HEK293 (cell line): Measurements from ENCODE around the gene CNIH3.
A peak's percentile ranks its signal among the peaks of the same experiment; 100 is the strongest.

Experiments used
- CTCF ChIA-PET: fragments of 350-600 bp; formaldehyde crosslinking; extraction: SDS; loops from one replicate; lab custom pipeline; 2021; ENCODE audit warnings: antibody characterized with exemption; lab: Yijun Ruan, JAX
- POLR2A ChIA-PET: fragments of 300-600 bp; formaldehyde crosslinking; extraction: SDS; loops from one replicate; lab custom pipeline; 2020; ENCODE audit warnings: antibody characterized with exemption, inconsistent platforms; lab: Yijun Ruan, JAX
- H3K27ac ChIP-seq: fragments of 200-500 bp; sonication (Bioruptor generic); 2 replicates; pipeline ENCODE4 v1.5.1; 2014; ENCODE audit warnings: low read depth, low read length, control low read depth, inconsistent platforms; ENCODE audit errors: extremely low read depth
- H3K36me3 ChIP-seq, 2 experiments: fragments of 200-500 bp in 1 of 2; sonication (Bioruptor generic) in 1 of 2; 1 replicate in 1 of 2; 2 replicates in 1 of 2; pipeline ENCODE4 v1.5.1; 2014 to 2017; ENCODE audit warnings: inconsistent platforms in 2 of 2, low read length in 2 of 2; ENCODE audit not compliant: control insufficient read depth in 2 of 2, insufficient read depth in 1 of 2
- H3K4me1 ChIP-seq: fragments of 200-500 bp; sonication (Bioruptor generic); 2 replicates; pipeline ENCODE4 v1.5.1; 2014; ENCODE audit warnings: mild to moderate bottlenecking, low read length, inconsistent platforms; ENCODE audit not compliant: control insufficient read depth, insufficient read depth
- H3K4me3 ChIP-seq: 2 replicates; pipeline ENCODE4 v1.5.1; 2011; ENCODE audit warnings: low read depth, mild to moderate bottlenecking, control low read depth, low read length, moderate library complexity
- H3K9me3 ChIP-seq: fragments of 200-500 bp; sonication (Bioruptor generic); 2 replicates; pipeline ENCODE4 v1.5.1; 2014; ENCODE audit warnings: low read depth, low read length, inconsistent platforms; ENCODE audit not compliant: control insufficient read depth, insufficient read depth
- KLF7 ChIP-seq: fragments of 450-650 bp; formaldehyde crosslinking; IDR thresholded peaks from 2 replicates; pipeline ENCODE4 v1.5.1; 2016; ENCODE audit warnings: missing biosample characterization, missing genetic modification characterization, borderline replicate concordance
- PBX3 ChIP-seq: sonication (generic); formaldehyde crosslinking; IDR thresholded peaks from 2 replicates; pipeline ENCODE4 v1.8.1; 2022; ENCODE audit warnings: mild to moderate bottlenecking, moderate library complexity, missing genetic modification reagents
- YY1 ChIP-seq: fragments of 450-650 bp; formaldehyde crosslinking; IDR thresholded peaks from 2 replicates; pipeline ENCODE4 v1.5.1; 2018; ENCODE audit warnings: missing biosample characterization, missing genetic modification characterization
- YY2 ChIP-seq: fragments of 450-650 bp; formaldehyde crosslinking; IDR thresholded peaks from 2 replicates; pipeline ENCODE4 v1.5.1; 2016; ENCODE audit warnings: missing biosample characterization, missing genetic modification characterization
- ZBTB7A ChIP-seq: fragments of 450-650 bp; formaldehyde crosslinking; IDR thresholded peaks from 2 replicates; pipeline ENCODE4 v1.5.1; 2016; ENCODE audit warnings: low read depth, missing biosample characterization, missing genetic modification characterization
- ZFHX2 ChIP-seq: fragments of 450-650 bp; formaldehyde crosslinking; conservative IDR thresholded peaks from 2 replicates; pipeline ENCODE4 v1.5.1; 2016; ENCODE audit warnings: missing biosample characterization, missing genetic modification characterization
- ZNF239 ChIP-seq: fragments of 450-650 bp; formaldehyde crosslinking; IDR thresholded peaks from 2 replicates; pipeline ENCODE4 v1.5.1; 2016; ENCODE audit warnings: missing biosample characterization, missing genetic modification characterization
- ZNF248 ChIP-seq: fragments of 450-650 bp; formaldehyde crosslinking; IDR thresholded peaks from 2 replicates; pipeline ENCODE4 v1.5.1; 2017; ENCODE audit warnings: missing biosample characterization, missing genetic modification characterization
- ZNF510 ChIP-seq: fragments of 450-650 bp; formaldehyde crosslinking; IDR thresholded peaks from 2 replicates; pipeline ENCODE4 v1.5.1; 2018; ENCODE audit warnings: mild to moderate bottlenecking, missing genetic modification characterization, missing biosample characterization; ENCODE audit not compliant: insufficient replicate concordance
- ZNF560 ChIP-seq: fragments of 450-650 bp; formaldehyde crosslinking; IDR thresholded peaks from 2 replicates; pipeline ENCODE4 v1.5.1; 2017; ENCODE audit warnings: missing biosample characterization, missing genetic modification characterization, borderline replicate concordance
- ZNF777 ChIP-seq: fragments of 450-650 bp; formaldehyde crosslinking; IDR thresholded peaks from 2 replicates; pipeline ENCODE4 v1.5.1; 2017; ENCODE audit warnings: missing biosample characterization, missing genetic modification characterization, borderline replicate concordance
- TF ChIP-seq, protein P1 (sequence below): fragments of 450-650 bp; formaldehyde crosslinking; IDR thresholded peaks from 2 replicates; pipeline ENCODE4 v1.5.1; 2016; ENCODE audit warnings: missing biosample characterization, missing genetic modification characterization
- TF ChIP-seq, protein P2 (sequence below): fragments of 450-650 bp; formaldehyde crosslinking; IDR thresholded peaks from 2 replicates; pipeline ENCODE4 v1.5.1; 2017; ENCODE audit warnings: missing biosample characterization, mild to moderate bottlenecking, missing genetic modification characterization, moderate library complexity
- TF ChIP-seq, protein P3 (sequence below): fragments of 450-650 bp; formaldehyde crosslinking; IDR thresholded peaks from 2 replicates; pipeline ENCODE4 v1.5.1; 2016; ENCODE audit warnings: missing biosample characterization, missing genetic modification characterization
- TF ChIP-seq, protein P4 (sequence below): fragments of 450-650 bp; formaldehyde crosslinking; IDR thresholded peaks from 2 replicates; pipeline ENCODE4 v1.5.1; 2016; ENCODE audit warnings: missing biosample characterization, missing genetic modification characterization
- TF ChIP-seq, protein P5 (sequence below): fragments of 450-650 bp; formaldehyde crosslinking; IDR thresholded peaks from 2 replicates; pipeline ENCODE4 v1.5.1; 2017; ENCODE audit warnings: missing biosample characterization, missing genetic modification characterization

Gene CNIH3

DNA sequence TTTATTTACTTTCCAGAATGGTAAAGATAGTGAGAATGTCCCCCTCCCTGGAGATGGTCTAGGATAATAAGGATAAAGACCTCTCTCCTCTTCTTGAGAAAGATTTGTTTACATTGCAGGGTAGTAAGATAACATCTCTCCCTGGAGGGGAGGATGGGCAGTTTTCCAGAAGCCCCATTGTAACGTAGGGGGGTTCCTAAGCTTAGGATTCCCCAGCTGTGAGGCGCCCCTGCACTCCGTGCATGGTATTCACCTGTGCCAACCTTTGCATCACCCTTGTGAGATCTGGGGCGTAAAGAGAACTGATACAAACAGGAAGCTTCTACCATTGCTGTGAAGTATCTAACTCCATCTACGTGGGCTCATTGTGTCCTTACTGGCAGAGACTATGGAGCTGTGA lies 164.6 kb downstream of the CNIH3 start:
- no peaks in the 10 kb centered on the region for H3K36me3 ChIP-seq
- ChIA-PET POLR2A (no interaction called here), CTCF (interaction anchor here (0.8 to 1.1 kb wide), 3 partner anchors 12 to 71 kb away, joined by 3 to 4 read pairs (median 3); no protein-coding TSS in a partner anchor)
- H3K4me1 ChIP-seq, result peaks cover 8% of the 10 kb centered on the region
- H3K4me3 ChIP-seq, result no peak overlapping the region
- H3K27ac ChIP-seq, result no peak overlapping the region
- TF ChIP-seq ZFHX2, result 0 out of 2 replicates have a peak, but pooled peaks have one; percentile 4
- no peak for TF ChIP-seq PBX3 (CRISPR knock-in tag)
- TF ChIP-seq, protein P1, sequence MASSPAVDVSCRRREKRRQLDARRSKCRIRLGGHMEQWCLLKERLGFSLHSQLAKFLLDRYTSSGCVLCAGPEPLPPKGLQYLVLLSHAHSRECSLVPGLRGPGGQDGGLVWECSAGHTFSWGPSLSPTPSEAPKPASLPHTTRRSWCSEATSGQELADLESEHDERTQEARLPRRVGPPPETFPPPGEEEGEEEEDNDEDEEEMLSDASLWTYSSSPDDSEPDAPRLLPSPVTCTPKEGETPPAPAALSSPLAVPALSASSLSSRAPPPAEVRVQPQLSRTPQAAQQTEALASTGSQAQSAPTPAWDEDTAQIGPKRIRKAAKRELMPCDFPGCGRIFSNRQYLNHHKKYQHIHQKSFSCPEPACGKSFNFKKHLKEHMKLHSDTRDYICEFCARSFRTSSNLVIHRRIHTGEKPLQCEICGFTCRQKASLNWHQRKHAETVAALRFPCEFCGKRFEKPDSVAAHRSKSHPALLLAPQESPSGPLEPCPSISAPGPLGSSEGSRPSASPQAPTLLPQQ (tag by site-specific recombination), result no peak
- no peak for TF ChIP-seq ZBTB7A (tag by site-specific recombination)
- TF ChIP-seq ZNF510 (tag by site-specific recombination), result peak; percentile 15
- TF ChIP-seq YY1 (tag by site-specific recombination), result no peak
- TF ChIP-seq, protein P2, sequence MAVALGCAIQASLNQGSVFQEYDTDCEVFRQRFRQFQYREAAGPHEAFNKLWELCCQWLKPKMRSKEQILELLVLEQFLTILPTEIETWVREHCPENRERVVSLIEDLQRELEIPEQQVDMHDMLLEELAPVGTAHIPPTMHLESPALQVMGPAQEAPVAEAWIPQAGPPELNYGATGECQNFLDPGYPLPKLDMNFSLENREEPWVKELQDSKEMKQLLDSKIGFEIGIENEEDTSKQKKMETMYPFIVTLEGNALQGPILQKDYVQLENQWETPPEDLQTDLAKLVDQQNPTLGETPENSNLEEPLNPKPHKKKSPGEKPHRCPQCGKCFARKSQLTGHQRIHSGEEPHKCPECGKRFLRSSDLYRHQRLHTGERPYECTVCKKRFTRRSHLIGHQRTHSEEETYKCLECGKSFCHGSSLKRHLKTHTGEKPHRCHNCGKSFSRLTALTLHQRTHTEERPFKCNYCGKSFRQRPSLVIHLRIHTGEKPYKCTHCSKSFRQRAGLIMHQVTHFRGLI, result no peak
- TF ChIP-seq, protein P3, sequence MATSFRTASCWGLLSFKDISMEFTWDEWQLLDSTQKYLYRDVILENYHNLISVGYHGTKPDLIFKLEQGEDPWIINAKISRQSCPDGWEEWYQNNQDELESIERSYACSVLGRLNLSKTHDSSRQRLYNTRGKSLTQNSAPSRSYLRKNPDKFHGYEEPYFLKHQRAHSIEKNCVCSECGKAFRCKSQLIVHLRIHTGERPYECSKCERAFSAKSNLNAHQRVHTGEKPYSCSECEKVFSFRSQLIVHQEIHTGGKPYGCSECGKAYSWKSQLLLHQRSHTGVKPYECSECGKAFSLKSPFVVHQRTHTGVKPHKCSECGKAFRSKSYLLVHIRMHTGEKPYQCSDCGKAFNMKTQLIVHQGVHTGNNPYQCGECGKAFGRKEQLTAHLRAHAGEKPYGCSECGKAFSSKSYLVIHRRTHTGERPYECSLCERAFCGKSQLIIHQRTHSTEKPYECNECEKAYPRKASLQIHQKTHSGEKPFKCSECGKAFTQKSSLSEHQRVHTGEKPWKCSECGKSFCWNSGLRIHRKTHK (tag by site-specific recombination), result no peak
- TF ChIP-seq ZNF777 (tag by site-specific recombination), result no peak
- TF ChIP-seq ZNF239 (tag by site-specific recombination), result no peak
- TF ChIP-seq, protein P4, sequence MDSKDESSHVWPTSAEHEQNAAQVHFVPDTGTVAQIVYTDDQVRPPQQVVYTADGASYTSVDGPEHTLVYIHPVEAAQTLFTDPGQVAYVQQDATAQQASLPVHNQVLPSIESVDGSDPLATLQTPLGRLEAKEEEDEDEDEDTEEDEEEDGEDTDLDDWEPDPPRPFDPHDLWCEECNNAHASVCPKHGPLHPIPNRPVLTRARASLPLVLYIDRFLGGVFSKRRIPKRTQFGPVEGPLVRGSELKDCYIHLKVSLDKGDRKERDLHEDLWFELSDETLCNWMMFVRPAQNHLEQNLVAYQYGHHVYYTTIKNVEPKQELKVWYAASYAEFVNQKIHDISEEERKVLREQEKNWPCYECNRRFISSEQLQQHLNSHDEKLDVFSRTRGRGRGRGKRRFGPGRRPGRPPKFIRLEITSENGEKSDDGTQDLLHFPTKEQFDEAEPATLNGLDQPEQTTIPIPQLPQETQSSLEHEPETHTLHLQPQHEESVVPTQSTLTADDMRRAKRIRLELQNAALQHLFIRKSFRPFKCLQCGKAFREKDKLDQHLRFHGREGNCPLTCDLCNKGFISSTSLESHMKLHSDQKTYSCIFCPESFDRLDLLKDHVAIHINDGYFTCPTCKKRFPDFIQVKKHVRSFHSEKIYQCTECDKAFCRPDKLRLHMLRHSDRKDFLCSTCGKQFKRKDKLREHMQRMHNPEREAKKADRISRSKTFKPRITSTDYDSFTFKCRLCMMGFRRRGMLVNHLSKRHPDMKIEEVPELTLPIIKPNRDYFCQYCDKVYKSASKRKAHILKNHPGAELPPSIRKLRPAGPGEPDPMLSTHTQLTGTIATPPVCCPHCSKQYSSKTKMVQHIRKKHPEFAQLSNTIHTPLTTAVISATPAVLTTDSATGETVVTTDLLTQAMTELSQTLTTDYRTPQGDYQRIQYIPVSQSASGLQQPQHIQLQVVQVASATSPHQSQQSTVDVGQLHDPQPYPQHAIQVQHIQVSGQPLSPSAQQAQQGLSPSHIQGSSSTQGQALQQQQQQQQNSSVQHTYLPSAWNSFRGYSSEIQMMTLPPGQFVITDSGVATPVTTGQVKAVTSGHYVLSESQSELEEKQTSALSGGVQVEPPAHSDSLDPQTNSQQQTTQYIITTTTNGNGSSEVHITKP (tag by site-specific recombination), result peak; percentile 76
- no peak for TF ChIP-seq ZNF248 (tag by site-specific recombination)
- TF ChIP-seq ZNF560 (tag by site-specific recombination), result no peak
- TF ChIP-seq, protein P5, sequence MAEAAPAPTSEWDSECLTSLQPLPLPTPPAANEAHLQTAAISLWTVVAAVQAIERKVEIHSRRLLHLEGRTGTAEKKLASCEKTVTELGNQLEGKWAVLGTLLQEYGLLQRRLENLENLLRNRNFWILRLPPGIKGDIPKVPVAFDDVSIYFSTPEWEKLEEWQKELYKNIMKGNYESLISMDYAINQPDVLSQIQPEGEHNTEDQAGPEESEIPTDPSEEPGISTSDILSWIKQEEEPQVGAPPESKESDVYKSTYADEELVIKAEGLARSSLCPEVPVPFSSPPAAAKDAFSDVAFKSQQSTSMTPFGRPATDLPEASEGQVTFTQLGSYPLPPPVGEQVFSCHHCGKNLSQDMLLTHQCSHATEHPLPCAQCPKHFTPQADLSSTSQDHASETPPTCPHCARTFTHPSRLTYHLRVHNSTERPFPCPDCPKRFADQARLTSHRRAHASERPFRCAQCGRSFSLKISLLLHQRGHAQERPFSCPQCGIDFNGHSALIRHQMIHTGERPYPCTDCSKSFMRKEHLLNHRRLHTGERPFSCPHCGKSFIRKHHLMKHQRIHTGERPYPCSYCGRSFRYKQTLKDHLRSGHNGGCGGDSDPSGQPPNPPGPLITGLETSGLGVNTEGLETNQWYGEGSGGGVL (tag by site-specific recombination), result peak; percentile 41; the same call in 1 of the 2 replicates
- TF ChIP-seq KLF7 (tag by site-specific recombination), result no peak
- no peak for TF ChIP-seq YY2 (tag by site-specific recombination)
- no peaks in the 10 kb centered on the region for H3K9me3 ChIP-seq
